ENCODE results near the gene HSF2BP.

HSF2BP gene

GRCh38 chr21:43679951-43680350 is 20.7 kb upstream of the HSF2BP start:
- TF ChIP-seq CTCF (IDR thresholded peaks at IDR 0.05; ENCODE audit: low read depth, low read length), result no peak
- DNase-seq, result no peak
- Histone ChIP-seq H3K4me1 (no peaks in the 10 kb centered on the region), H3K27me3 (no peaks in the 10 kb centered on the region), H3K4me3 (ENCODE audit: low read depth, low read length) (no peak overlapping the region), H3K9me3 (no peaks in the 10 kb centered on the region), H3K36me3 (peaks cover 87% of the 10 kb centered on the region)

DNA sequence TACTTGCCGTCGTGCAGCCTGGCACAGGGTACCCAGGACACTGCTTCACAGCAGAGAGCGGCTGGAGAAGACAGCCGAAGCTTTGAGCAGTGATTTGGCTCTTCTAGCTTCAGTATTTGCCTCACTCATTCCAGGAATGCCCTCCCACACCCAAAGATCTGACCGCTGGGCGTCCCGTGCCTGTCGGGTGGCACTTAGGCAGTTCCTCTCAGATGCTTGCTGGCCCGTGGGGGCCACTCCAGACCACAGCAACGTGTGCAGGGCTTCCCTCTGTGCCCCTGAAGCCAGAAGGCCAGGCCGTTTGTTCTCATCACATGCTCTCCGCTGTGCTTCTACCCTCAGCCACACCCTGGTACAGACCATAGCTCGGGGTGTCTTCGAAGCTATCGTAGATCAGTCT is 17.1 kb upstream of the HSF2BP start:
- no peak for TF ChIP-seq CTCF (IDR thresholded peaks at IDR 0.05; ENCODE audit: low read depth, low read length)
- H3K9me3 ChIP-seq, result no peaks in the 10 kb centered on the region
- no peaks in the 10 kb centered on the region for H3K4me1 ChIP-seq
- H3K4me3 ChIP-seq (ENCODE audit: low read depth, low read length), result no peak overlapping the region
- no peak for DNase-seq
- peaks cover 87% of the 10 kb centered on the region for H3K36me3 ChIP-seq
- no peaks in the 10 kb centered on the region for H3K27me3 ChIP-seq

- Histone ChIP-seq H3K4me1 (no peaks in the 10 kb centered on the region), H3K36me3 (peaks cover 90% of the 10 kb centered on the region), H3K4me3 (ENCODE audit: low read depth, low read length) (no peak overlapping the region), H3K9me3 (no peaks in the 10 kb centered on the region), H3K27me3 (no peaks in the 10 kb centered on the region)
- no peak for DNase-seq
- no peak for TF ChIP-seq CTCF (IDR thresholded peaks at IDR 0.05; ENCODE audit: low read depth, low read length)
Measured at GRCh38 chr21:43675871-43676270, 16.6 kb upstream of the HSF2BP start.

GRCh38 chr21:43669828-43670605 is 10.7 kb upstream of the HSF2BP start:
- H3K36me3 ChIP-seq, result peaks cover 78% of the 10 kb centered on the region
- no peak for DNase-seq
- no peak for TF ChIP-seq CTCF (IDR thresholded peaks at IDR 0.05; ENCODE audit: low read depth, low read length)
- no peak overlapping the region for H3K4me3 ChIP-seq (ENCODE audit: low read depth, low read length)
- no peaks in the 10 kb centered on the region for H3K9me3 ChIP-seq
- 0 out of 2 replicates have a peak, but pooled peaks cover 2% of the 10 kb centered on the region for H3K4me1 ChIP-seq
- no peaks in the 10 kb centered on the region for H3K27me3 ChIP-seq

- Histone ChIP-seq H3K4me1 (0 out of 2 replicates have a peak, but pooled peaks cover 2% of the 10 kb centered on the region), H3K4me3 (ENCODE audit: low read depth, low read length) (no peak overlapping the region), H3K9me3 (no peaks in the 10 kb centered on the region), H3K27me3 (no peaks in the 10 kb centered on the region), H3K36me3 (peaks cover 82% of the 10 kb centered on the region)
- DNase-seq, result no peak
- TF ChIP-seq CTCF (IDR thresholded peaks at IDR 0.05; ENCODE audit: low read depth, low read length), result no peak
Measured at GRCh38 chr21:43667191-43667904, 8.1 kb upstream of the HSF2BP start.

- no peak for DNase-seq
- Histone ChIP-seq H3K4me3 (ENCODE audit: low read depth, low read length) (no peak overlapping the region), H3K27me3 (no peaks in the 10 kb centered on the region), H3K4me1 (peaks cover 4% of the 10 kb centered on the region; the same call in 1 of the 2 replicates), H3K9me3 (no peaks in the 10 kb centered on the region), H3K36me3 (peaks cover 80% of the 10 kb centered on the region)
- no peak for TF ChIP-seq CTCF (IDR thresholded peaks at IDR 0.05; ENCODE audit: low read depth, low read length)
Measured at GRCh38 chr21:43665879-43666278, 6.6 kb upstream of the HSF2BP start.
